K562 (cell line): ENCODE measurements around the gene PNMA8C. TPM values are rescaled to one million over a fixed set of nuclear protein-coding genes. Genes with fewer than 3 reads are reported as not detected.

Experiments used
- ATAC-seq: fragments of 200-7000 bp; cut with Tn5 transposase; 3 replicates; pipeline ENCODE4 v1.9.1; 2020; ENCODE audit warnings: moderate library complexity
- BruUV-seq: library from RNA; stranded (reverse); fragments of 400-500 nt; replicated peaks from 2 replicates; lab custom pipeline; 2021; lab: Mats Ljungman, UMichigan
- CTCF ChIA-PET: fragments of 300-600 bp; formaldehyde crosslinking; extraction: SDS; loops from one replicate; lab custom pipeline; 2021; ENCODE audit warnings: low intra/inter-chr PET ratio; lab: Yijun Ruan, JAX
- POLR2A ChIA-PET: fragments of 300-600, 350-650 bp; sonication (Branson Sonifier 250); formaldehyde crosslinking; extraction: SDS; loops from one replicate; lab custom pipeline; 2021; ENCODE audit warnings: antibody characterized with exemption, inconsistent platforms; lab: Yijun Ruan, JAX
- DNase-seq, 4 experiments: peaks; one replicate each; pipeline versions ENCODE4 v3.0.0 to v3.0.0-alpha.2; 2011 to 2018; ENCODE audit warnings: low spot score in 3 of 4, mixed read lengths in 3 of 4; ENCODE audit errors: extremely low read depth in 1 of 4
- FAIRE-seq: peaks from 2 replicates; lab custom pipeline; 2011; peaks lifted over from hg19 to GRCh38; lab: Jason Lieb, UNC
- H2AFZ ChIP-seq: 2 replicates; pipeline ENCODE4 v1.6.0; 2011; ENCODE audit warnings: low read depth, low read length, control low read depth, inconsistent platforms
- H3K27ac ChIP-seq: fragments of 200-600 bp; 3 replicates; pipeline ENCODE4 v1.8.0; 2011; ENCODE audit warnings: low read depth, mild to moderate bottlenecking, control low read depth, inconsistent platforms, low read length, moderate library complexity, mixed read lengths; ENCODE audit errors: extremely low read depth
- H3K27me3 ChIP-seq, 2 experiments: fragments of 300-600 bp in 1 of 2; 2 replicates in 1 of 2; 3 replicates in 1 of 2; pipeline versions ENCODE4 v1.6.0 to v1.8.0; 2011; ENCODE audit warnings: inconsistent platforms in 2 of 2, low read length in 2 of 2, mild to moderate bottlenecking in 1 of 2, mixed read lengths in 1 of 2, moderate library complexity in 1 of 2; ENCODE audit not compliant: control insufficient read depth in 2 of 2, insufficient read depth in 2 of 2
- H3K36me3 ChIP-seq: fragments of 300-600 bp; 3 replicates; pipeline ENCODE4 v1.8.0; 2011; ENCODE audit warnings: mild to moderate bottlenecking, low read length, inconsistent platforms; ENCODE audit not compliant: control insufficient read depth, insufficient read depth
- H3K4me1 ChIP-seq, 2 experiments: fragments of 200-600 bp in 1 of 2; replicated peaks in 1 of 2; 2 replicates in 1 of 2; 3 replicates in 1 of 2; pipeline versions ENCODE4 v1.5.1 to v1.8.0; 2011; ENCODE audit warnings: inconsistent platforms in 2 of 2, low read length in 2 of 2, mild to moderate bottlenecking in 1 of 2, mixed read lengths in 1 of 2, moderate library complexity in 1 of 2; ENCODE audit not compliant: control insufficient read depth in 2 of 2, insufficient read depth in 2 of 2
- H3K4me2 ChIP-seq: 2 replicates; pipeline ENCODE4 v1.6.1; 2011; ENCODE audit warnings: low read length, control low read depth, inconsistent platforms, mixed read lengths; ENCODE audit not compliant: insufficient read depth
- H3K4me3 ChIP-seq: fragments of 200-600 bp; sonication (generic), shearing (Covaris generic); 2 replicates; pipeline ENCODE4 v1.5.1; 2016; ENCODE audit warnings: control low read depth, inconsistent platforms
- H3K79me2 ChIP-seq: fragments of 200-600 bp; 3 replicates; pipeline ENCODE4 v1.8.0; 2011; ENCODE audit warnings: low read length, inconsistent platforms; ENCODE audit not compliant: control insufficient read depth, insufficient read depth
- H3K9ac ChIP-seq, 2 experiments: 2 replicates each; pipeline versions ENCODE4 v1.6.0 to v1.6.1; 2011; ENCODE audit warnings: low read depth in 2 of 2, low read length in 2 of 2, control low read depth in 1 of 2, inconsistent platforms in 1 of 2, mild to moderate bottlenecking in 1 of 2, mixed read lengths in 1 of 2; ENCODE audit not compliant: insufficient read depth in 1 of 2
- H3K9me1 ChIP-seq: one replicate; pipeline ENCODE4 v1.6.0; 2011; ENCODE audit warnings: inconsistent platforms, mild to moderate bottlenecking, low read length, moderate library complexity; ENCODE audit not compliant: control insufficient read depth, insufficient read depth
- H3K9me3 ChIP-seq: replicated peaks from 2 replicates; pipeline ENCODE4 v1.5.1; 2011; ENCODE audit warnings: low read depth, low read length, inconsistent platforms; ENCODE audit not compliant: control insufficient read depth, insufficient read depth
- H4K20me1 ChIP-seq: replicated peaks from 2 replicates; pipeline ENCODE4 v1.6.1; 2011; ENCODE audit warnings: low read length, inconsistent platforms, mixed read lengths; ENCODE audit not compliant: control insufficient read depth, insufficient read depth
- BACH1 ChIP-seq: fragments of 200-800 bp; sonication (Bioruptor generic); IDR thresholded peaks from 2 replicates; pipeline ENCODE4 v1.6.1; 2016; ENCODE audit warnings: missing genetic modification characterization, missing compliant biosample characterization
- EZH2 ChIP-seq: IDR thresholded peaks from 2 replicates; pipeline ENCODE4 v1.6.1; 2012; ENCODE audit warnings: low read depth, mild to moderate bottlenecking, inconsistent platforms, low read length, borderline replicate concordance
- HNRNPK ChIP-seq: fragments of 200-400 bp; formaldehyde crosslinking; IDR thresholded peaks from one replicate; pipeline ENCODE4 v1.6.1; 2018; ENCODE audit warnings: mild to moderate bottlenecking, low read depth, low read length; ENCODE audit not compliant: poor library complexity, severe bottlenecking
- JUN ChIP-seq, 2 experiments: sonication (generic) in 1 of 2; formaldehyde crosslinking in 1 of 2; IDR thresholded peaks; 2 replicates each; pipeline versions ENCODE4 v1.6.1 to v1.8.0; 2012 to 2022; ENCODE audit warnings: borderline replicate concordance in 2 of 2, mild to moderate bottlenecking in 2 of 2, improper control_type of control experiment in 1 of 2, low read depth in 1 of 2, low read length in 1 of 2, missing genetic modification reagents in 1 of 2
- KDM5B ChIP-seq: fragments of 200-600 bp; sonication (generic); IDR thresholded peaks from 2 replicates; pipeline ENCODE4 v1.6.1; 2012; ENCODE audit warnings: low read depth, mild to moderate bottlenecking, moderate library complexity, low read length, control low read depth, inconsistent platforms; ENCODE audit not compliant: insufficient replicate concordance
- MEIS2 ChIP-seq: fragments of 450-650 bp; IDR thresholded peaks from 2 replicates; pipeline ENCODE4 v1.6.1; 2014; ENCODE audit warnings: mild to moderate bottlenecking; ENCODE audit not compliant: partially characterized antibody
- PCBP1 ChIP-seq: fragments of 200-400 bp; formaldehyde crosslinking; IDR thresholded peaks from 2 replicates; pipeline ENCODE4 v1.6.1; 2018; ENCODE audit warnings: mild to moderate bottlenecking, low read depth, low read length; ENCODE audit not compliant: poor library complexity, severe bottlenecking
- WGBS: fragments of 100-300 bp; shearing (Covaris generic); methylation state at CpG from one replicate; pipeline ENCODE4 v1.1.6; 2016; ENCODE audit warnings: low coverage, mixed read lengths; ENCODE audit not compliant: insufficient coverage; ENCODE audit errors: missing lambda C conversion rate; 5-methylcytosine and 5-hydroxymethylcytosine counted together
- in situ Hi-C: fragments of 300-500 bp; cut with MboI; formaldehyde crosslinking; loops from 4 replicates; pipeline ENCODE4 v1.15.0; 2018; ENCODE audit warnings: inconsistent platforms, mixed read lengths
- intact Hi-C: fragments of 100-400 bp; cut with micrococcal nuclease; formaldehyde crosslinking; loops from 2 replicates; pipeline ENCODE4 v1.14.2; 2022
- polyA plus RNA-seq, 8 experiments: library from polyadenylated mRNA; depleted of rRNA in 4 of 8; stranded (reverse) in 5 of 8; unstranded in 3 of 8; fragments of >200 nt; fragmentation: Nextera tagmentation in 2 of 8; fragmentation: Illumina TruSeq in 1 of 8; extraction: Ambion mirVana in 2 of 8; extraction: Trizol in 1 of 8; gene quantifications; 2 replicates each; pipeline versions ENCODE4 v1.2.1 to v1.2.3, GENCODE V29; 2011 to 2014; ENCODE audit warnings: inconsistent platforms in 1 of 8, missing spikeins in 1 of 8
- total RNA-seq, 7 experiments: library from RNA; depleted of rRNA in 6 of 7; stranded (reverse); fragments of >200 nt in 6 of 7; fragmentation: Illumina TruSeq in 2 of 7; extraction: Trizol in 2 of 7; gene quantifications; 2 replicates each; pipeline versions ENCODE4 v1.2.1 to v1.2.3, GENCODE V29; 2011 to 2021; ENCODE audit warnings: low replicate concordance in 1 of 7
- TF ChIP-seq, protein P1 (sequence below), 2 experiments: IDR thresholded peaks; 2 replicates each; pipeline ENCODE4 v1.6.1; 2011; ENCODE audit warnings: borderline replicate concordance in 1 of 2, control low read depth in 1 of 2, low read depth in 1 of 2, low read length in 1 of 2, mild to moderate bottlenecking in 1 of 2, mixed read lengths in 1 of 2, moderate library complexity in 1 of 2; ENCODE audit not compliant: insufficient read depth in 1 of 2, insufficient read length in 1 of 2, poor library complexity in 1 of 2, severe bottlenecking in 1 of 2; ENCODE audit errors: extremely low read depth in 1 of 2

PNMA8C gene
- total and polyA plus RNA-seq, 9 of the 15 experiments (the other 6 are each of a cell fraction or from before 2014, with no cell fraction given) = 0.04 to 0.05 (median 0.05) TPM; not detected in 6

DNA sequence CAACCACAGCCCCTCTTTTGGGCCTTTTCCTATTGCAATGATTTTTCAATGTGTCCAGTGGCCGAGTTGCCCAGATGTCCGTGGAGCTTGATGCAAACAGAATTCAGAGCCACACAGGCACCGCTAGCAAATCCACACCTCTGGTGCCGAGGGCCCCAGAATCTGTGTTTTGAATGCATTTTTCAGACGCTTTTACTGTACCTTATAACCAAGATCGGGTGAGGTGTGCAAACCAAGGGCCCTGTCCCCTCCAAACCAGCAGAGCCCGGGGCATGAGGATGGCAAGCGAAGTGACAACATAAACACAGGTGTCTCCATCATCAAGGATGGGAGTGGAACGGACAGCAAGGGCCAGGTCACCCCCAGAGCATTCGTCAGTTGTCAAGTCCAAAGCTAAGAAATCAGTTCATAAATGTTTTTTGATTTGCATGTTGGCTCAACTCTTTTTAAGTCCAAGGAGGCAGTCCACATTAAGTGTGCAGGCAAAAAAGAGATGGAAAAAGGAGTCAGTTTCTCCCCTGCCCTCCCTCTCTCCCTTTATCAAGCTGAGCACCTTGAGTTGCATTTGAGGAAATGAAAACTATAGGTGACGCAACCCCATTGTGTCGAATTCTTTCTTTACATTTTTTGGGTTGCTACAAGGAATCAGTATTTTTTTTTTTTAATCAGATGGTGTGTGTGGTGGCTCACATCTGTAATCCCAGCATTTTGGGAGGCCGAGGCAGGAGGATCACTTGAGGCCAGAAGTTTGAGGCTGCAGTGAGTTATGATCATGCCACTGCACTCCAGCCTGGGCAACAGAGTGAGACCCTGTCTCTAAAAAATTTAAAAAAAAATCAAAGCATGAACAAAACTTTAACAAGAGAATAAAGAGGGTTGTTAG, 18.3 kb downstream of the PNMA8C start (continued):
- TF ChIP-seq JUN (IDR thresholded peaks at IDR 0.05; ENCODE audit: borderline replicate concordance, low read depth, low read length) (no peak), JUN (CRISPR knock-in tag; IDR thresholded peaks at IDR 0.05; ENCODE audit: borderline replicate concordance) (no peak)
- TF ChIP-seq, protein P1, sequence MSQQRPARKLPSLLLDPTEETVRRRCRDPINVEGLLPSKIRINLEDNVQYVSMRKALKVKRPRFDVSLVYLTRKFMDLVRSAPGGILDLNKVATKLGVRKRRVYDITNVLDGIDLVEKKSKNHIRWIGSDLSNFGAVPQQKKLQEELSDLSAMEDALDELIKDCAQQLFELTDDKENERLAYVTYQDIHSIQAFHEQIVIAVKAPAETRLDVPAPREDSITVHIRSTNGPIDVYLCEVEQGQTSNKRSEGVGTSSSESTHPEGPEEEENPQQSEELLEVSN (IDR thresholded peaks at IDR 0.05; ENCODE audit: borderline replicate concordance in 1 of 2, extremely low read depth in 1 of 2, insufficient read depth in 1 of 2, insufficient read length in 1 of 2, low read depth in 1 of 2, low read length in 1 of 2, poor library complexity in 1 of 2, severe bottlenecking in 1 of 2) = no peak

DNA sequence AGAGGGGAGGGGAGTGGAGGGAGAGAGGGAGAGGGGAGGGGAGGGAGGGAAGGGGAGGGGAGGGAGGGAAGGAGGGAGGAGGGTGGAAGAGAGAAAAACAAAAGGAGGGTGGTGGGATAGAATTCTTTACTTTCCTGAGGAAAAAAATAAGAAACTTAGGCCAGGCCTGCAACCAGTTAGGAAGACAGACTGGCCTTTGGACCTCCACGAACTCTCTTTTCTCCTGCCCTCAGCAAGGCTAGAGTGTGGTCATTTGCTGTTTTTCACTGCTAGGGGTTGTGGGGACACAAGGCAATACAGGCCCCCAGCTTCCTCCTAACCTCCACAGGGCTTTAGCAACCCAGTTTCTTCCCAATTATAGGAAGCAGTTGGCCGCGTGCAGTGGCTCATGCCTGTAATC, 19.5 kb downstream of the PNMA8C start:
- H3K27me3 ChIP-seq = no peaks in the 10 kb centered on the region

More for the DNA sequence above, 19.5 kb downstream of the PNMA8C start:
- peak; percentile 57 for TF ChIP-seq PCBP1
- TF ChIP-seq BACH1 (tag) = no peak
- TF ChIP-seq MEIS2 = no peak
- TF ChIP-seq EZH2 = no peak
- TF ChIP-seq HNRNPK = peak; percentile 44
- peak; percentile 9 for TF ChIP-seq KDM5B
- TF ChIP-seq, all 486 proteins: peak for 3
- Histone ChIP-seq H3K4me3 (no peak overlapping the region), H3K79me2 (peaks cover 39% of the 10 kb centered on the region), H2AFZ (no peak overlapping the region), H3K27ac (no peak overlapping the region), H3K9ac (peak overlapping the region in 1 of 2 experiments; percentile 39; a peak in 1 of 4 replicates), H4K20me1 (peaks cover 18% of the 10 kb centered on the region; the same call in 1 of the 2 replicates), H3K9me1 (peaks cover 4% of the 10 kb centered on the region), H3K36me3 (peaks cover 18% of the 10 kb centered on the region), H3K4me2 (no peak overlapping the region), H3K9me3 (no peaks in the 10 kb centered on the region), H3K4me1 (peaks cover 38 to 60% of the 10 kb centered on the region in 2 experiments)
- no TSS peak for BruUV-seq
- no peak for ATAC-seq
- ChIA-PET POLR2A (interaction anchor here (0.6 kb wide), 1 partner anchor 180 kb away, joined by 3 read pairs; the partner anchor contains the start of gene IGFL1), CTCF (no interaction called here)
- FAIRE-seq = no peak
- intact Hi-C loops = no loop called here
- 53% methylated on average over 3 of the region's 3 CpGs for WGBS
- in situ Hi-C loops = no loop called here
- DNase-seq = no peak
